GM23338 (cell line): Measurements from ENCODE around the gene TAOK3. TPM values are rescaled to one million over a fixed set of nuclear protein-coding genes. Genes with fewer than 3 reads are reported as not detected.

Source experiments
- ATAC-seq: fragments of 200-7000 bp; cut with Tn5 transposase; 3 replicates; pipeline ENCODE4 v1.9.1; 2020
- DNase-seq: peaks from one replicate; pipeline ENCODE4 v3.0.0-alpha.2; 2015; ENCODE audit warnings: low spot score
- H2AFZ ChIP-seq: fragments of 200-600 bp; sonication (generic); 2 replicates; pipeline ENCODE4 v1.8.0; 2016; ENCODE audit warnings: antibody characterized with exemption, mild to moderate bottlenecking, moderate library complexity
- H3F3A ChIP-seq: fragments of 200-600 bp; sonication (generic); replicated peaks from 2 replicates; pipeline ENCODE4 v1.8.0; 2017; ENCODE audit warnings: antibody characterized with exemption, mixed run types, low read depth
- H3K27ac ChIP-seq: fragments of 200-600 bp; sonication (generic); 2 replicates; pipeline ENCODE4 v1.6.1; 2016; ENCODE audit warnings: low read depth
- H3K27me3 ChIP-seq: fragments of 200-600 bp; sonication (generic); 2 replicates; pipeline ENCODE4 v1.8.0; 2016; ENCODE audit warnings: mild to moderate bottlenecking, mixed run types, moderate library complexity; ENCODE audit not compliant: insufficient read depth
- H3K36me3 ChIP-seq: fragments of 200-600 bp; sonication (generic); 2 replicates; pipeline ENCODE4 v1.8.0; 2016; ENCODE audit warnings: mild to moderate bottlenecking; ENCODE audit not compliant: insufficient read depth
- H3K4me1 ChIP-seq: fragments of 200-600 bp; sonication (generic); 2 replicates; pipeline ENCODE4 v1.8.0; 2016; ENCODE audit warnings: mild to moderate bottlenecking, moderate library complexity; ENCODE audit not compliant: insufficient read depth
- H3K4me2 ChIP-seq: fragments of 200-600 bp; sonication (generic); 2 replicates; pipeline ENCODE4 v1.7.1; 2017; ENCODE audit warnings: mixed run types
- H3K4me3 ChIP-seq: fragments of 200-600 bp; sonication (generic); 2 replicates; pipeline ENCODE4 v1.6.1; 2016; ENCODE audit warnings: mixed run types
- H3K79me2 ChIP-seq: fragments of 200-600 bp; sonication (generic); replicated peaks from 2 replicates; pipeline ENCODE4 v1.8.0; 2017; ENCODE audit warnings: mild to moderate bottlenecking; ENCODE audit not compliant: insufficient read depth
- H3K9me2 ChIP-seq: fragments of 200-600 bp; sonication (generic); 2 replicates; pipeline ENCODE4 v1.8.0; 2017; ENCODE audit not compliant: insufficient read depth
- H4K20me1 ChIP-seq: fragments of 200-600 bp; sonication (generic); replicated peaks from 2 replicates; pipeline ENCODE4 v1.8.0; 2017; ENCODE audit warnings: mild to moderate bottlenecking; ENCODE audit not compliant: insufficient read depth
- H3K27ac Mint-ChIP-seq: 2 replicates; pipeline ENCODE4 v1.8.0; 2020; ENCODE audit warnings: inconsistent platforms, mild to moderate bottlenecking, moderate library complexity, mixed read lengths
- H3K27me3 Mint-ChIP-seq: 3 replicates; pipeline ENCODE4 v1.8.0; 2022; ENCODE audit warnings: low read depth, mild to moderate bottlenecking, moderate library complexity, mixed read lengths, inconsistent platforms; ENCODE audit not compliant: insufficient read depth, poor library complexity
- H3K36me3 Mint-ChIP-seq: 3 replicates; pipeline ENCODE4 v1.8.0; 2021; ENCODE audit warnings: low read depth, mild to moderate bottlenecking, inconsistent platforms, moderate library complexity, mixed read lengths
- H3K4me1 Mint-ChIP-seq: 3 replicates; pipeline ENCODE4 v1.8.0; 2020; ENCODE audit warnings: mild to moderate bottlenecking, inconsistent platforms, mixed read lengths
- H3K4me3 Mint-ChIP-seq: 3 replicates; pipeline ENCODE4 v1.8.0; 2021; ENCODE audit warnings: moderate library complexity, mild to moderate bottlenecking, inconsistent platforms, mixed read lengths
- H3K9me3 Mint-ChIP-seq: 3 replicates; pipeline ENCODE4 v1.8.0; 2020; ENCODE audit warnings: moderate library complexity, mild to moderate bottlenecking, inconsistent platforms, mixed read lengths
- NANOG ChIP-seq: IDR thresholded peaks from 2 replicates; pipeline ENCODE4 v1.6.1; 2016; ENCODE audit warnings: antibody characterized with exemption, borderline replicate concordance
- ZNF462 ChIP-seq: fragments of 250-450 bp; sonication (Bioruptor Pico); IDR thresholded peaks from 2 replicates; pipeline ENCODE4 v1.5.0; 2020; ENCODE audit warnings: mild to moderate bottlenecking, moderate library complexity
- polyA plus RNA-seq: library from polyadenylated mRNA; unstranded; fragments of >200 nt; fragmentation: Nextera tagmentation; extraction: Ambion mirVana; gene quantifications from 2 replicates; pipeline ENCODE4 v1.2.1, GENCODE V29; 2016
- total RNA-seq: library from RNA; depleted of rRNA; stranded (reverse); fragments of >200 nt; shearing (Covaris generic); gene quantifications from 2 replicates; pipeline ENCODE4 v1.2.3, GENCODE V29; 2014
- TF ChIP-seq, protein P1 (sequence below), 2 experiments: fragments of 200-600 bp in 1 of 2; sonication (generic) in 1 of 2; conservative IDR thresholded peaks; 2 replicates each; pipeline versions ENCODE4 v1.5.1 to v1.6.1; 2016 to 2017; ENCODE audit warnings: antibody characterized with exemption in 2 of 2, low read depth in 2 of 2, mild to moderate bottlenecking in 2 of 2, moderate library complexity in 1 of 2

Gene TAOK3
- total and polyA plus RNA-seq, 2 experiments from 2014 or later: 7.6 to 20.4 TPM

- H3F3A ChIP-seq: no peaks in the 10 kb centered on the region
- no peaks in the 10 kb centered on the region for H4K20me1 ChIP-seq
- no peak overlapping the region for H3K27ac ChIP-seq
- peaks cover 4% of the 10 kb centered on the region for H3K27me3 Mint-ChIP-seq
- no peak overlapping the region for H2AFZ ChIP-seq
- no peaks in the 10 kb centered on the region for H3K9me2 ChIP-seq
- peak overlapping the region; percentile 29; the same call in 1 of the 2 replicates for H3K4me2 ChIP-seq
- no peak overlapping the region for H3K4me3 Mint-ChIP-seq
- H3K4me3 ChIP-seq: no peak overlapping the region
- no peaks in the 10 kb centered on the region for H3K36me3 ChIP-seq
- H3K27me3 ChIP-seq: no peaks in the 10 kb centered on the region
- H3K4me1 ChIP-seq: peaks cover 6% of the 10 kb centered on the region
- no peaks in the 10 kb centered on the region for H3K36me3 Mint-ChIP-seq
- TF ChIP-seq ZNF462 (no peak), NANOG (no peak)
- TF ChIP-seq, protein P1, sequence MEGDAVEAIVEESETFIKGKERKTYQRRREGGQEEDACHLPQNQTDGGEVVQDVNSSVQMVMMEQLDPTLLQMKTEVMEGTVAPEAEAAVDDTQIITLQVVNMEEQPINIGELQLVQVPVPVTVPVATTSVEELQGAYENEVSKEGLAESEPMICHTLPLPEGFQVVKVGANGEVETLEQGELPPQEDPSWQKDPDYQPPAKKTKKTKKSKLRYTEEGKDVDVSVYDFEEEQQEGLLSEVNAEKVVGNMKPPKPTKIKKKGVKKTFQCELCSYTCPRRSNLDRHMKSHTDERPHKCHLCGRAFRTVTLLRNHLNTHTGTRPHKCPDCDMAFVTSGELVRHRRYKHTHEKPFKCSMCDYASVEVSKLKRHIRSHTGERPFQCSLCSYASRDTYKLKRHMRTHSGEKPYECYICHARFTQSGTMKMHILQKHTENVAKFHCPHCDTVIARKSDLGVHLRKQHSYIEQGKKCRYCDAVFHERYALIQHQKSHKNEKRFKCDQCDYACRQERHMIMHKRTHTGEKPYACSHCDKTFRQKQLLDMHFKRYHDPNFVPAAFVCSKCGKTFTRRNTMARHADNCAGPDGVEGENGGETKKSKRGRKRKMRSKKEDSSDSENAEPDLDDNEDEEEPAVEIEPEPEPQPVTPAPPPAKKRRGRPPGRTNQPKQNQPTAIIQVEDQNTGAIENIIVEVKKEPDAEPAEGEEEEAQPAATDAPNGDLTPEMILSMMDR (conservative IDR thresholded peaks at IDR 0.05; ENCODE audit: low read depth in 2 of 2): peak in 1 of 2 experiments; percentile 21; a peak in 1 of 4 replicates
- no peak overlapping the region for H3K27ac Mint-ChIP-seq
- H3K4me1 Mint-ChIP-seq: peaks cover 16% of the 10 kb centered on the region
- no peak for DNase-seq
- H3K79me2 ChIP-seq: no peaks in the 10 kb centered on the region
- H3K9me3 Mint-ChIP-seq: no peaks in the 10 kb centered on the region
- no peak for ATAC-seq
Observed at GRCh38 chr12:118299791-118300460, 72.8 kb downstream of the TAOK3 start.
